ENCODE measurements around the gene OTX1.

The OTX1 gene

DNA sequence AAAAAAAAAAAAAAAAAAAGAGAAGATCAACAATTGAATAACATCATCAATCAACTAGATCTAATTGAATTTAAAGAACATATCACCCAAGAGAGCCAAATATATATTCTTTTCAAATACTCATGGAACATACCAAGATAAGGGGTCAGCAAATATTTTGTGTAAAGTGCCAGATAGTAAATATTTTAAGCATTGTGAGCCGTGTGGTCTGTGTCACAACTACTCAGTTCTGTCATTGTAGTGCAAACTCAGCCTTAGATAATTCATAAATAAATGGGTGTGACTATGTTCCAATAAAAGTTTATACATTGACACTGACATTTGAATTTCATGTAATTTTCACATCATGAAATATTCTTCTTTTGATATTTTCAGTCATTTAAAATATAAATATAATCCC, 45.9 kb downstream of the OTX1 start:
- peaks cover 4% of the 10 kb centered on the region for H3K4me1 ChIP-seq (ENCODE audit: insufficient read depth, low read length)
- no peaks in the 10 kb centered on the region for H3K9me3 ChIP-seq (ENCODE audit: insufficient read depth, low read depth, low read length)
- no peaks in the 10 kb centered on the region for H3K36me3 ChIP-seq (ENCODE audit: insufficient read depth, low read depth, low read length)
- H3K9ac ChIP-seq (ENCODE audit: low read depth, low read length) = no peak overlapping the region
- H3K27me3 ChIP-seq (ENCODE audit: insufficient read depth, low read length) = no peaks in the 10 kb centered on the region
- no peak overlapping the region for H3K4me3 ChIP-seq (ENCODE audit: low read length)
- no peak overlapping the region for H3K27ac ChIP-seq (ENCODE audit: low read length)

DNA sequence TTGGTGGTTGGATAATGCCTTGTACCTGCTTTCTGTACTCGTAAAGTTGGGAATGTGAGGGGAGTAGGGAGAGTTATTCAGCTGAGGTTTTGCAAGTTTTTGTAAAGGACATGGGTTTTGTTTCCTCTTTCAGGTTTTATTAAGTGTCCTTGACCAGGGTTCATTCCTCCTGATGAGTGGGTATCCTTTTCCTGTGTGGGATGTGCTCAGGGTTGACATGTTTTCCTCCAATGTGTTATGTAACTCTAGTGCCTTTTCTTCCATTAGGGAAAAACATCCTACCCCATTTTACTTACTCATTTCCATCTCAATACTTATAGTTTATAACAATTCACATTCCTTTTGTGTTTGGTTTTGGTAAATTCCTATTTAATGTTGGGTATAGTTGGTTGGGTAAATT, 48.4 kb downstream of the OTX1 start:
- H3K9ac ChIP-seq (ENCODE audit: low read depth, low read length) = no peak overlapping the region
- no peaks in the 10 kb centered on the region for H3K4me1 ChIP-seq (ENCODE audit: insufficient read depth, low read length)
- H3K27me3 ChIP-seq (ENCODE audit: insufficient read depth, low read length) = no peaks in the 10 kb centered on the region
- H3K27ac ChIP-seq (ENCODE audit: low read length) = no peak overlapping the region
- H3K4me3 ChIP-seq (ENCODE audit: low read length) = no peak overlapping the region
- H3K9me3 ChIP-seq (ENCODE audit: insufficient read depth, low read depth, low read length) = no peaks in the 10 kb centered on the region
- no peaks in the 10 kb centered on the region for H3K36me3 ChIP-seq (ENCODE audit: insufficient read depth, low read depth, low read length)

DNA sequence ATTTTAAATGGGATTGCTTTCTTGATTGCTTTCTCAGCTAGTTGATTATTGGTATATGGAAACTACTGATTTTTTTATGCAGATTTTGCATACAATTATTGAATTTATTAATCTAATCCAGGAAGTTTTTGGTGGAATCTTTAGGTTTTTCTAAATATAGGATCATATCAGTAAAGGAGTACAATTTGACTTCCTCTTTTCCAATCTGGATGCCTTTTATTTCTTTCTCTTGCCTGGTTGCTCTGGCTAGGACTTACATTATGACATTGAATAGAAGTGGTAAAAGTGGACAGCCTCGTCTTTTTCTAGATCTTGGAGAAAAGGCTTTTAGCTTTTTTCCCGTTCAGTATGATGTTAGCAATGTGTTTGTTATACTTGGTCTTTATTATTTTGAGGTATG, 51.3 kb downstream of the OTX1 start:
- Histone ChIP-seq H3K9me3 (ENCODE audit: insufficient read depth, low read depth, low read length) (peaks cover 4% of the 10 kb centered on the region; the same call in 1 of the 2 replicates), H3K27me3 (ENCODE audit: insufficient read depth, low read length) (no peaks in the 10 kb centered on the region), H3K36me3 (ENCODE audit: insufficient read depth, low read depth, low read length) (no peaks in the 10 kb centered on the region), H3K9ac (ENCODE audit: low read depth, low read length) (no peak overlapping the region), H3K4me3 (ENCODE audit: low read length) (no peak overlapping the region), H3K27ac (ENCODE audit: low read length) (no peak overlapping the region), H3K4me1 (ENCODE audit: insufficient read depth, low read length) (no peaks in the 10 kb centered on the region)

DNA sequence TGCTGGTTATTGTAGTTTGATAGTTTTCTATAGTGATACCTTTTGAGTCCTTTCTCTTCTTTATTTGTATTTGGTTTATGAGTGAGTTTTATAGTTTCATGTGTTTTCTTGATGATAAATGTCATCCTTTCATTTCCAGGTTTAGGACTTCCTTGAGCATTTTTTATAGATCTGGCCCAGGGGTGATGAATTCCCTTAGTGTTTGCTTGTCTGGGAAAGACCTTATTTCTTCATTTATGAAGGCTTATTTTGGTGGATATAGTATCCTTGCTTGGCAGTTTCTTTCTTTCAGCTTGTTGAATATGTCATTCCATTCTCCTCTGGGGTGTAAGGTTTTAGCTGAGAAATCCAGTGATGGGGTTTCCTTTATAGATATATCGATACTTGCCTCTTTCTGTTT, 53.9 kb downstream of the OTX1 start:
- Histone ChIP-seq H3K4me1 (ENCODE audit: insufficient read depth, low read length) (no peaks in the 10 kb centered on the region), H3K9ac (ENCODE audit: low read depth, low read length) (no peak overlapping the region), H3K27me3 (ENCODE audit: insufficient read depth, low read length) (no peaks in the 10 kb centered on the region), H3K36me3 (ENCODE audit: insufficient read depth, low read depth, low read length) (no peaks in the 10 kb centered on the region), H3K4me3 (ENCODE audit: low read length) (no peak overlapping the region), H3K27ac (ENCODE audit: low read length) (no peak overlapping the region), H3K9me3 (ENCODE audit: insufficient read depth, low read depth, low read length) (peaks cover 4% of the 10 kb centered on the region; the same call in 1 of the 2 replicates)

Data from iPS-20b (cell line).